ENCODE results near the gene RIN1.

- peak; percentile 86 for TF ChIP-seq CTCF (conservative IDR thresholded peaks at IDR 0.05; ENCODE audit: low read length)
- no peak for TF ChIP-seq EZH2phosphoT487 (IDR thresholded peaks at IDR 0.05; ENCODE audit: borderline replicate concordance)
Observed at GRCh38 chr11:66363805-66364535, 27.7 kb upstream of the RIN1 start.

All from Loucy (cell line).